Raji (cell line): ENCODE data around the gene KIAA1191.

ENCODE experiments used
- POLR2A ChIP-seq: IDR thresholded peaks from 2 replicates; pipeline ENCODE4 v1.6.1; 2011; ENCODE audit warnings: low read depth, low read length, control low read depth; ENCODE audit not compliant: insufficient read depth

The KIAA1191 gene

DNA sequence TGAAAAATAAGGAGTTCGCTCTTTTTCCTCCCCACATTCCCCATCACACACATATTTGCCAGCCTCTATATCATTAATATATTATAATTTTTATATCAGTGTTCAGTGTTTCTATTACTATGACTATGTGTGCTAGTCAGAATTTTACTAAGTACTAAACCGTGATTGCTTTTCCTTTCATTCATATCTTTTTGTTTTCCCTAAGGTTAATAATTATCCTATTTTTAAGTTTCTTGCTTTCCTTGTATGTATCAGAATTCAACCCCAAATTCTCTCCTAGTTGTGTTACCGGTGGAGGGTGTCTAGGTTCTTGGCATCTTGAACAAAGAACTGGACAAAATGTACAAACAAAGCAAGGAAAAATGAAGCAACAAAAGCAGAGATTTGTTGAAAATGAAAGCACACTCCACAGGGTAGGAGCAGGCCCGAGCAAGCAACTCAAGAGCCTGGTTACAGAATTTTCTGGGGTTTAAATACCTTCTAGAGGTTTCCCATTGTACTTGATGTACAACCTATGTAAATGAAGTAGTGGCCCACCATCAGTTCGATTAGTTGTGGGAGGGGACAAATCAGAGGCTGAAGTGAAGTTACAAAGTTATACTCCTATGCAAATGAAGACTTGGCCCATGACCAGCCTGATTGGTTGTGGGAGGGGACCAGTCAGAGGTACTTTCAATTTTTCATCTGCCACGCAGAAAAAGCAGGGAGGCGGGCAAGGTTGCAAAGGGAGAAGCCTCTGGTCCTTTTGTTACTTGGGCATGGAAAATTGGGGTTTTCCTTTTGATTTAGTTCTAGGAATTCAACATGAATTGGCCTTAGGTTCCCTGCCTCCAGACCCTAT is 43.8 kb downstream of the KIAA1191 start:
- TF ChIP-seq POLR2A, result no peak
